ENCODE data around the gene CDC40. TPM values are rescaled to one million over a fixed set of nuclear protein-coding genes. Genes with fewer than 3 reads are reported as not detected.

CDC40 gene
- total RNA-seq, 4 donors from 2014 or later = 19.2 to 24.6 (median 22.2) TPM

GRCh38 chr6:110255211-110255750 lies 75.1 kb downstream of the CDC40 start:
- no peak for TF ChIP-seq CTCF (IDR thresholded peaks at IDR 0.05; ENCODE audit: low read depth)

- no peak for TF ChIP-seq CTCF (IDR thresholded peaks at IDR 0.05; ENCODE audit: low read depth)
Measured at GRCh38 chr6:110256366-110256765, 76.1 kb downstream of the CDC40 start.

GRCh38 chr6:110265273-110265672 lies 85.0 kb downstream of the CDC40 start:
- TF ChIP-seq CTCF (IDR thresholded peaks at IDR 0.05; ENCODE audit: low read depth) = no peak

GRCh38 chr6:110266996-110267395 lies 86.8 kb downstream of the CDC40 start:
- no peak for TF ChIP-seq CTCF (IDR thresholded peaks at IDR 0.05; ENCODE audit: low read depth)

GRCh38 chr6:110269623-110270022 lies 89.4 kb downstream of the CDC40 start:
- TF ChIP-seq CTCF (IDR thresholded peaks at IDR 0.05; ENCODE audit: low read depth) = no peak

- no peak for TF ChIP-seq CTCF (IDR thresholded peaks at IDR 0.05; ENCODE audit: low read depth)
Measured at GRCh38 chr6:110270165-110270564, 89.9 kb downstream of the CDC40 start.

- TF ChIP-seq CTCF (IDR thresholded peaks at IDR 0.05; ENCODE audit: low read depth) = no peak
Measured at GRCh38 chr6:110271732-110272022, 91.5 kb downstream of the CDC40 start.

Measured in subcutaneous adipose tissue (tissue), 4 donors.